Stimulated activated CD8-positive, alpha-beta memory T cell treated with anti-CD3 and anti-CD28 coated beads, Interleukin-7, amount 100 ng/mL, for 48 hours (primary cell): ENCODE measurements around the gene ACSM4.
"Not testable (repeated sequence)": the region's sequence is repeated elsewhere in the genome, so short reads cannot be mapped to it uniquely, and the experiment has no call there.

Experiments used
- DNase-seq, 2 donors: peaks; one replicate each; pipeline ENCODE4 v3.0.0-alpha.2; 2020; ENCODE audit warnings: low read depth in 1 of 2; ENCODE audit errors: extremely low read depth in 1 of 2

ACSM4 gene

GRCh38 chr12:7337790-7338189, 33.9 kb downstream of the ACSM4 start:
- not testable (repeated sequence) for DNase-seq

DNA sequence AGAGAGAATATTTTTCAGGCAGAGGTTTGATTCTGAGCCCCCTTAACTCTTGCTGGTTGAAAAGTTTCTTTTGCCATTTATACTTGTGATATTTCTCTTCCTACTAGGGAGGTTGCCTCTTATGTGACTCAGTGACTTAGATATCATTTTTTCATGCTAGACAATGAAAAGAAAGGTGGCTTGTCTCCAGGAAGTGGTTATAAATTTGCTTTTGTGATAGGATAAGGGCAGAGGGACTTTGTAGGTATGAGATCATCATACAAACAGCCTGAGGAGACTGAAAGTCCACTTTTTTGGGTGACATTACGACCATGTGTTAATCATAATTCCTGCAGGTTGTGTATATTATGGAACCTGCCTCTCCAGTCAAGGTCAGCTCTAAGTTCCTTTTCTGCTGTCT, 35.8 kb downstream of the ACSM4 start:
- no peak for DNase-seq

DNA sequence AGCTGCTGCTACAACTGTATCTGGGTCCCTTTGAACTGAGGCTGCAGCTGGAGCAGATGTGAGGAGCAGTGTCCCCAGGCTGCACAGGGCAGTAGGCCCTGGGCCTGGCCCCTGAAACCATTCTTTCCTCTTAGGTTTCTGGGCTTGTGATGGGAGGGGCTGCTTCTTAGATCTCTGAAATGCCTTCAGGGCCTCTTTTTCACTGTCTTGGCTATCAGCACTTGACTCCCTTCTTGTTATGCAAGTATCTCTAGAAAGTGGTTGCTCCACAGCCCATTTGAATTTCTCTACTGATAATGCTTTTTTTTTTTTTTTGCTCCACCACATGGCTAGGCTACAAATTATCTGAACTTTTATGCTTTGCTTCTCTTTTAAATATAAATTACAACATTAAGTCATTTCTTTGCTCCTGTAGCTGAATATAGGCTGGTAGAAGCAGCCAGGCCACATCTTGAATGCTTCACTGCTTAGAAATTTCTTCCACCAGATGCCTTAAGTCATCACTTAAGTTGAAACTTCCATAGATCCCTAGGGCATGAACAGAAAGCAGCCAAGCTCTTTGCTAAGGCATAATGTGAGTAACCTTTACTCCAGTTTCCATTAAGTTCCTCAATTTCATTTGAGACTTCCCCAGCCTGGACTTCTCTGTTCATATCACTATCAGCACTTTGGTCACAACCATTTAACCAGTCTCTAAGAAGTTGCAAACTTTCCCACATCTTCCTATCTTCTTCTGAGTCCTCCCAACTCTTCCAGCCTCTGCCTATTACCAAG, 41.1 kb downstream of the ACSM4 start:
- no peak for DNase-seq

DNA sequence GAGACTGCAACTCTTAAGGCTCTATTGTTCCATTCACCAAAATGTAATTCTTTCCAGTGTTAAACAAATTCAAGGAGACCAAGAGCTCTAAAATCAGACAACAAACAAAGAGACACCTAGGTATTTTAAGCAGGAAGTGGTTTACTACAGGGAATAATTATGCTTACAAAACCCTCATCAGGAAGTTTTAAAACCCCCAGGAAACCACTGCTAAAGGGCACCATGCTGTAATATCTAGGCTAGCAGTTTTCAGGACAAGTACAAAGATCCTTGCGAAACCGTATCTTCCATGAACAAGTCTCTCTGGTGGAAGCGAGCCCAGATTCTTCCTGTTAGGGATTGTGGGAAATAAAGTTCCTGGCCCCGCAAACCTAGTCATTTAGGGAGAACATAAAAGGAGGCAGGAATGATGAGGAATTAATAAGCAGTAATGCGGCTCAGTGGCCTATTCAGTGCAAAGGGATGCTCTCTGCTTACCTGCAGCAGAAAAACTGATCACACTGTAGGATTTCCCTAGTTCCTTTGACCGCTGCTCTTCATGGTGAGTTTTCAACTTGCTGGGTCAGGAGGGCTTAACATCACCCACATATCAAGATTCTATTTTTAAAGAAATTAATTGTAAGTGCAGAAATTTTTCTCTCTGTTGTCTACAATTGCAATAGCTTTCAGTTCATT, 42.8 kb downstream of the ACSM4 start:
- DNase-seq = no peak

DNA sequence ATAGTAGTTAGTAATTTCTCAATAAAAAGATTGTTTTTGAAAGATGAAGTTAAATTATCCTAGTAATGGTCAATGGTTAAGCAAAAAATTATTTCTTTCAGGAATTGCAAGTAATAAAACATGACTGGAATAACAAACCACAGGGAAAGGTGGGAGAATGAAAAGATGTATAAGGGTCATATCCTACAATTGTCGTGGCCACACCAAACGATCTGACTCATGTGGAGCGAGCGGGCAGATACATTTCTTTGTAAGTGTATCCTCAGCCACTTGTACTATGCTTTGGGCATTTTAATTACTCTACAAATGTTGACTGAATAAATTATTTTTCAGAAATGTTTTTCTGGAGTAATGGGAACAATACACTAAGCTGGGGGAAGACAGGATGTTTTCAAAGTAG, 45.5 kb downstream of the ACSM4 start:
- DNase-seq = no peak

GRCh38 chr12:7351177-7351576, 47.3 kb downstream of the ACSM4 start:
- DNase-seq = no peak

DNA sequence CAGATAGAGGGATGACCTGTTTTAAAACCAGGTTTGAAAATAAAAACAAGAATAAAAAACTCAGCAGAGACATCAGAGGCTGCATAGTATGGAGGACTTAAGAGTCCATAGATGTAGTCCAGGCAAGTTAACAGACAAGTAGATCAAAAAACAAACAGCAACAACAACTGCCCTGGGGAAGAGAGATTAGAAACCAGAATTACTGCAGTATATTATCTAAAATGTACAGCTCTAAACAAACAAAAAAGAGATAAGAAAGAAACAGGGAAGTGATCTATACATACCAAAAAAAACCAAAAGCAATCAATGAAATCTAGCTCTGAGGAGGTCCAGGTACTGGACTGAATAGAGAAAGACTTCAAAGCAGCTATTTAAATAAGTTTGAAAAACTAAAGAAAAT, 48.8 kb downstream of the ACSM4 start:
- no peak for DNase-seq

GRCh38 chr12:7354529-7354928, 50.7 kb downstream of the ACSM4 start:
- no peak for DNase-seq

DNA sequence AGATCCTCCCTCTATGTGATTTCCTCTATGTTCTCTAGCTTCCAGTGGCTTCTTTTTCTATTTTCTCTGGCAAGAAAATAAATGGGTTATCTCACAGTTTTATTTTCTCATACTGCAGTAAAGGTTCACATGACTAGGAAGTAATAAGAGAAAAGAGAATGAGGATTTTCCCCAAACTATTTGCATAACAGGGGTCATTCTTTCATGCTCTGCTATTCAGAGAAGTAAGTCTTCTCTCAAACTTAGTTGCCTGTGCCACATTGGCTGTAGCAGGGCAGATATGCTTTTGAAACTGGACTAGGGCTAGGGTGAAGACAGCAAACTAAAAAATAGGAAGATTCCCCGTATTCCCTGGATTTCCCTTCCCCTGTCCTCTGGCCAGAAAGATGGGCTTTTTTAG, 57.4 kb downstream of the ACSM4 start:
- DNase-seq = no peak

DNA sequence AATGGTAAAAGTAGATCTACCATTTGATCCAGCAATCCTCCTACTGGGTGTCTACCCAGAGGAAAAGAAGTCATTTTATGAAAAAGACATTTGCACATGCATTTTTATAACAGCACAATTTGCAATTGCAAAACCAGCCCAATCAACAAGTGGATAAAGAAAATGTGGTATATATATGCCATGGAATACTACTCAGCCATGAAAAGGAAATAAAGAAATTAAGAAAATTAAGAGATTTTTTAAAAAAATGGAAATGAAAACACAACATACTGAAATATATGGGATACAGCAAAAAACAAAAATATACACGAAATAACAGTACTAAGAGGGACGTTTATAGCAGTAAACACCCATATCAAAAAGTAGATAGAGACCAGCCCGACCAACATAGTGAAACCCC, 58.9 kb downstream of the ACSM4 start:
- DNase-seq = no peak

GRCh38 chr12:7369274-7369729, 65.4 kb downstream of the ACSM4 start:
- no peak for DNase-seq

- no peak for DNase-seq
Measured at GRCh38 chr12:7373226-7373625, 69.4 kb downstream of the ACSM4 start.

DNA sequence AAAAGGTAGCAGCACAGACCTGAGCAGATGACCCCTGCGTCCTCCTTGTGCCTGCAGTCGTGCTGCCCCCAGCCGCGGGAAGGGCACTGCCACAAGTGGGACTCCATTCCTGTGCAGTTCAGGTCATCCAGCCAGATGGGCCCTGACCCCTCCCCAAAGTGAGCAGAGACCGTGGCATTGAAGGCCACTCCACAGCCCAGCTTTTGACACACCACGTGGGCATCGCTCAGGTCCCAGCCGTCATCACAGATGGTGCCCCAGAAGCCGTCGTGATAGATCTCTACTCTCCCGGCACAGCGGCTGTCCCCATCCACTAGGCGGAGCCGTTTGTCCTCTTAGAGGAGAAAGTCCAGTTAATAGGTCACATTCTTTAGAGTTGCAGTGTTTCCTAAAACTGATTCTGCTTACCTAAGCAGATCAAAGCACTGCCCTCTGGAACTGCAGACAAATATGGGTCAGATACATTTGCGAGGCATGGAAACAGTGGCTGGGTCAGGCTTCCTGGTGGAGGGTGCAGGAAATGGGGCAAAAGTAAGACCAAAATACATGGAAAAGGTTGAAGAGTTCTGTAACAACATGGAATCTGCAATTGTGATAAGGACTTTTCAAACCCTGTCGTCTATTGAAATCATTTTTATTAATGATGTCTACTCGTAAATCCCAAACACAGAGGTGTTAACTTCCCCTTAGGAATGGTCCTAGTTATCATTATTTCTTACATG, 70.7 kb downstream of the ACSM4 start:
- DNase-seq = no peak

GRCh38 chr12:7375145-7375543, 71.3 kb downstream of the ACSM4 start:
- DNase-seq = no peak

GRCh38 chr12:7376196-7376595, 72.3 kb downstream of the ACSM4 start:
- no peak for DNase-seq
